Keratinocyte (primary cell): ENCODE measurements around the gene ATXN3L. TPM values are rescaled to one million over a fixed set of nuclear protein-coding genes. Genes with fewer than 3 reads are reported as not detected.
"Not testable (repeated sequence)": the region's sequence is repeated elsewhere in the genome, so short reads cannot be mapped to it uniquely, and the experiment has no call there.

Experiments used
- DNase-seq: peaks from one replicate; pipeline ENCODE4 v3.0.0-alpha.2; 2011; ENCODE audit warnings: low read depth, missing footprints, low spot score
- FAIRE-seq: peaks from 2 replicates; lab custom pipeline; 2011; peaks lifted over from hg19 to GRCh38; lab: Jason Lieb, UNC
- H2AFZ ChIP-seq: 2 replicates; pipeline ENCODE4 v1.6.0; 2012; ENCODE audit warnings: low read length, control low read depth, inconsistent platforms; ENCODE audit not compliant: control insufficient read depth
- H3K27ac ChIP-seq: 2 replicates; pipeline ENCODE4 v1.5.1; 2011; ENCODE audit warnings: low read length; ENCODE audit not compliant: control insufficient read depth, insufficient read depth
- H3K27me3 ChIP-seq: 3 replicates; pipeline ENCODE4 v1.6.0; 2011; ENCODE audit warnings: low read length; ENCODE audit not compliant: control insufficient read depth, insufficient read depth; ENCODE audit errors: extremely low read depth
- H3K36me3 ChIP-seq, 2 experiments: 2 replicates in 1 of 2; 3 replicates in 1 of 2; pipeline ENCODE4 v1.5.1; 2011; ENCODE audit warnings: low read length in 2 of 2, mild to moderate bottlenecking in 1 of 2; ENCODE audit not compliant: control insufficient read depth in 2 of 2, insufficient read depth in 2 of 2; ENCODE audit errors: extremely low read depth in 1 of 2
- H3K4me1 ChIP-seq: 3 replicates; pipeline ENCODE4 v1.5.1; 2011; ENCODE audit warnings: low read length; ENCODE audit not compliant: control insufficient read depth, insufficient read depth; ENCODE audit errors: extremely low read depth
- H3K4me2 ChIP-seq: 3 replicates; pipeline ENCODE4 v1.6.0; 2011; ENCODE audit warnings: low read depth, low read length; ENCODE audit not compliant: control insufficient read depth, insufficient read depth; ENCODE audit errors: extremely low read depth
- H3K4me3 ChIP-seq, 3 experiments: fragments of 200-600 bp in 1 of 3; sonication (generic) in 1 of 3; 2 replicates in 2 of 3; 3 replicates in 1 of 3; pipeline ENCODE4 v1.5.1; 2011 to 2016; ENCODE audit warnings: low read length in 3 of 3, mild to moderate bottlenecking in 3 of 3, control low read depth in 2 of 3, inconsistent platforms in 1 of 3, low read depth in 1 of 3, mixed read lengths in 1 of 3, mixed run types in 1 of 3, moderate library complexity in 1 of 3; ENCODE audit not compliant: control insufficient read depth in 2 of 3, insufficient read depth in 2 of 3; ENCODE audit errors: extremely low read depth in 1 of 3
- H3K79me2 ChIP-seq: 2 replicates; pipeline ENCODE4 v1.6.0; 2012; ENCODE audit warnings: low read length; ENCODE audit not compliant: control insufficient read depth, insufficient read depth
- H3K9ac ChIP-seq: 3 replicates; pipeline ENCODE4 v1.6.0; 2011; ENCODE audit warnings: low read length; ENCODE audit not compliant: control insufficient read depth, insufficient read depth; ENCODE audit errors: extremely low read depth
- H3K9me1 ChIP-seq: 3 replicates; pipeline ENCODE4 v1.6.0; 2011; ENCODE audit warnings: low read length; ENCODE audit not compliant: control insufficient read depth, insufficient read depth; ENCODE audit errors: extremely low read depth
- H3K9me3 ChIP-seq: 2 replicates; pipeline ENCODE4 v1.5.1; 2012; ENCODE audit warnings: low read depth, low read length; ENCODE audit not compliant: control insufficient read depth
- H4K20me1 ChIP-seq: 3 replicates; pipeline ENCODE4 v1.6.0; 2011; ENCODE audit warnings: low read length; ENCODE audit not compliant: control insufficient read depth, insufficient read depth; ENCODE audit errors: extremely low read depth
- CTCF ChIP-seq, 3 experiments: IDR thresholded peaks in 1 of 3; conservative IDR thresholded peaks in 1 of 3; optimal IDR thresholded peaks in 1 of 3; 2 replicates in 2 of 3; 3 replicates in 1 of 3; pipeline versions ENCODE3 to v1.5.1; 2011; ENCODE audit warnings: low read length in 3 of 3, mild to moderate bottlenecking in 3 of 3, moderate library complexity in 2 of 3, control low read depth in 1 of 3, inconsistent platforms in 1 of 3; ENCODE audit not compliant: insufficient read depth in 2 of 3; ENCODE audit errors: extremely low read depth in 1 of 3
- EZH2 ChIP-seq: IDR thresholded peaks from one replicate; pipeline ENCODE4 v1.6.1; 2012; ENCODE audit warnings: inconsistent platforms, mild to moderate bottlenecking, low read length, moderate library complexity
- dilution Hi-C: fragments of 300-500 bp; cut with MboI; formaldehyde crosslinking; loops from one replicate; pipeline ENCODE4 v1.7.0; 2020; ENCODE audit warnings: low sequenced_read_pairs; ENCODE audit not compliant: extremely low pct_ligation_motif_present
- polyA plus RNA-seq, 5 experiments: library from polyadenylated mRNA; depleted of rRNA in 3 of 5; stranded (reverse) in 3 of 5; stranded (forward) in 1 of 5; unstranded in 1 of 5; fragments of >200 nt; gene quantifications; 1 replicate in 1 of 5; 2 replicates in 3 of 5; 3 replicates in 1 of 5; pipeline versions ENCODE4 v1.2.1 to v1.2.3, GENCODE V29; 2011 to 2012; ENCODE audit warnings: missing spikeins in 2 of 5, low read depth in 1 of 5, low replicate concordance in 1 of 5

Gene ATXN3L
- polyA plus RNA-seq, 1 donor (not counting 4 experiments of a cell fraction or from before 2014, with no cell fraction given), result not detected

- Histone ChIP-seq H3K36me3 (no peaks in the 10 kb centered on the region), H3K9me3 (no peaks in the 10 kb centered on the region), H2AFZ (no peak overlapping the region), H4K20me1 (no peaks in the 10 kb centered on the region), H3K4me1 (no peaks in the 10 kb centered on the region), H3K9me1 (no peaks in the 10 kb centered on the region), H3K4me3 (no peak overlapping the region), H3K9ac (no peak overlapping the region), H3K27me3 (no peaks in the 10 kb centered on the region), H3K79me2 (no peaks in the 10 kb centered on the region), H3K27ac (no peak overlapping the region), H3K4me2 (no peak overlapping the region)
- DNase-seq, result no peak
- no peak for TF ChIP-seq CTCF (optimal IDR thresholded peaks at IDR 0.05 in 1 of 3, IDR thresholded peaks at IDR 0.05 in 1 of 3, conservative IDR thresholded peaks at IDR 0.05 in 1 of 3; ENCODE audit: extremely low read depth in 1 of 3, insufficient read depth in 2 of 3, low read length in 3 of 3)
- TF ChIP-seq EZH2, result no peak
- dilution Hi-C loops, result no loop called here
- no peak for FAIRE-seq
Measured at GRCh38 chrX:13304052-13304451, 15.8 kb downstream of the ATXN3L start.

- DNase-seq, H3K36me3 ChIP-seq, H3K4me2 ChIP-seq, H3K79me2 ChIP-seq, H3K4me3 ChIP-seq, dilution Hi-C loops, H2AFZ ChIP-seq, H3K27ac ChIP-seq, H3K4me1 ChIP-seq, H3K9me3 ChIP-seq, H3K27me3 ChIP-seq, FAIRE-seq, H3K9ac ChIP-seq, H3K9me1 ChIP-seq, H4K20me1 ChIP-seq: not testable (repeated sequence)
Measured at GRCh38 chrX:13303248-13303647, 16.6 kb downstream of the ATXN3L start.

- DNase-seq (no peak), FAIRE-seq (no peak)
- Histone ChIP-seq H3K27ac (no peak overlapping the region), H2AFZ (peak overlapping the region; percentile 3), H3K9ac (no peak overlapping the region), H3K9me3 (no peaks in the 10 kb centered on the region), H4K20me1 (no peaks in the 10 kb centered on the region), H3K4me3 (no peak overlapping the region), H3K4me2 (no peak overlapping the region), H3K4me1 (peaks cover 3% of the 10 kb centered on the region), H3K9me1 (no peaks in the 10 kb centered on the region), H3K79me2 (no peaks in the 10 kb centered on the region), H3K36me3 (no peaks in the 10 kb centered on the region), H3K27me3 (no peaks in the 10 kb centered on the region)
- dilution Hi-C loops, result no loop called here
- TF ChIP-seq EZH2, result no peak
- no peak for TF ChIP-seq CTCF (optimal IDR thresholded peaks at IDR 0.05 in 1 of 3, IDR thresholded peaks at IDR 0.05 in 1 of 3, conservative IDR thresholded peaks at IDR 0.05 in 1 of 3; ENCODE audit: extremely low read depth in 1 of 3, insufficient read depth in 2 of 3, low read length in 3 of 3)
Measured at GRCh38 chrX:13298836-13299235, 21.0 kb downstream of the ATXN3L start.
